C1 segment of cervical spinal cord (tissue), 14 donors: Measurements from ENCODE around the gene NELL1.
"Not testable (repeated sequence)": the region's sequence is repeated elsewhere in the genome, so short reads cannot be mapped to it uniquely, and the experiment has no call there.

Experiments
- DNase-seq, 14 donors: peaks; one replicate each; lab custom pipeline; 2025; lab: John Stamatoyannopoulos, UW

Gene NELL1

DNA sequence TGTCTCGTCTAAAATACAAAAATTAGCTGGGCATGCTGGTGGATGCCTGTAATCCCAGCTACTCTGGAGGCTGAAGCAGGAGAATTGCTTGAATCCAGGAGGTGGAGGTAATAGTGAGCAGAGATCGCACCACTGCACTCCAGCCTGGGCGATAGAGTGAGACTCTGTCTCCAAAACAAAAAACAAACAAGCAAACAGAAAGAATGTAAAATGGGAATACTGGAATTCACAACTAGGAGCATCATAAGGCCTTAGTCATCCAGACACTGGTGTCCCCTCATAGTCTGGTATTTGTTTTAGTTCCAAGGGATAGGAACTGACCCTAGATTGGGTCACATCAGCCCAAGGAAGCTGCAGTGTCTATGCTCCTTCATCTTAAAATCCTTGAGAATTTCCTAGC, 520.8 kb downstream of the NELL1 start:
- DNase-seq = no peak

DNA sequence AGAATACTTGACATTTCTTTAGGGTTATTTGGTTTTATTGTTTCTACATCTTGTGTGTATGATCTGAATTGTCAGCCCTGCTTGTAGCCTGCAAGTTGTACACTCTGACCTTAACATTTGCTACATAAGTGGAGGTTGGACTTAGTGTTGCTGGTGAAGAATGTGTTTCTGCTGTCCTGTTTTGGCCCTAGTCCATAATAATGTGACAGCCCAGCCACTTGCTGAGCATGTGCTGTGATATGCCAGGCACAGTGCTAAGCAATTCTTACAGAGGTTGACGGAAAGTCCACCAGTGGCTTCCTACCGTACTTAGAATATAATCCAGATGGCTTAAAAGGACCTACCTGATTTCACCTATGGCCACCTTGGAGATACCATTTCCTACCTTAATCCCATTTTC, 526.6 kb downstream of the NELL1 start:
- DNase-seq = no peak

DNA sequence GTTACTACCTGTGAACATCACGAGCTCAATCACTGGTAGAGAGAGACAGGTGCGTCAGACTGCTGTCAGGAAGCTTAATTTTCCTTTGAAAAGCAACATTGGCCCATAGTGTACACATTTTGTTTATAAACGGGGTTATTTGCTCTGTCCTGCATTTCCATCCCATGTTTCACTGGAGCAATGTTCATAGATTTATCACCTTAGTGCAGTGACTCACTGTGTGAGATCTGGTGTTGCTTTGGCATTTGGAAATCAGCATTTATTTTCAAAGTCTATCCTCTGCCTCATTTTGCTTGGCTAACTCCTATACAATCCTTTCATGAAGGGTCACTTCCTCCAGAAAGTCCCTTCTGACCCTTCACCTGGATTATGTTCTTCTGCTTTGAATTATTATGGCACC, 529.1 kb downstream of the NELL1 start:
- no peak for DNase-seq

DNA sequence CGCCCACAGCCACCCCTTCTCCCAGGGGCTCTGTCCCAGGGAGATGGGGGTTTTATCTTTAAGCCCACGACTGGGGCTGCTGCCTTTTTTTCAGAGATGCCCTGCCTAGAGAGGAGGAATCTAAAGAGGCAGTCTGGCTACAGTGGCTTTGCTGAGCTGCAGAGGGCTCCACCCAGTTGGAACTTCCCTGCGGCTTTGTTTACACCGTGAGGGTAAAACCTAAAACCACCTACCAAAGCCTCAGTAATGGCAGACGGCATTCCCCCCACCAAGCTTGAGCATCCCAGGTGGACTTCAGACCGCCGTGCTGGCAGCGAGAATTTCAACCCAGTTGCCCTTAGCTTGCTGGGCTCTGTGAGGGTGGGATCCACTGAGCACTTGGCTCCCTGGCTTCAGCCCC, 535.8 kb downstream of the NELL1 start:
- no peak for DNase-seq

DNA sequence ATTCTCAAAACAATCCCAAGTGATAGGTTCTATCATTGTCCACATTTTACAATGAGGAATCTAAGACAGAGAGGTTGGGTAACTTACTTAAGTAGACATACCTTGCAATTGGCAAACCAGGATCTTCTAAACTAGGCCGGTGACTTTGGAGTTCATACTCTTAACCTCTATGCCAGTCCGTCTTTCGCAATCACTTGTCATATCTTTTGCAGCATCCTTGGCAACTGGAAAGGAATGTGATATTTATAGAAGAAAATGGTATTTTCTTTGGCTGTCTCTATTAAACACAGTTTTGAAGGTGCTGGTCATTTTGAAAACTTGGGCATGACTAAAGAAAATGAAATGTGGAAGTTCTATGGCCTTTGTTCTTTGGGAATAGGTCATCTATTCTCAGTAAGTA, 556.5 kb downstream of the NELL1 start:
- DNase-seq = no peak

DNA sequence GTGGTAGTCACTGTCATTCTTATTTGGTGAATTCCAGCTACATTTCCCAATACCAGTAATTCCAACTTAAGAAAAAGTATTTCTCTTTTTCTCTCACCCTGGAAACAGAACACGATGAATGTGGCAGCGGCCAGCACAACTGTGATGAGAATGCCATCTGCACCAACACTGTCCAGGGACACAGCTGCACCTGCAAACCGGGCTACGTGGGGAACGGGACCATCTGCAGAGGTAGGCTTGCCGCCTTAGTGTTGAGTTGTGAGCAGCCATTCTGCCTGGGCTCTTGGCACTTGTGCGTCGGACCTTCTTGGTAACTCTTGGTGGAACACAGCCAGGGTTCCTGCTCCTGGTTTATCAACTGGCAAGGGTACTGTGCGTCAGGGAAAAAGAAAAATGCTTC, 559.8 kb downstream of the NELL1 start:
- no peak for DNase-seq

DNA sequence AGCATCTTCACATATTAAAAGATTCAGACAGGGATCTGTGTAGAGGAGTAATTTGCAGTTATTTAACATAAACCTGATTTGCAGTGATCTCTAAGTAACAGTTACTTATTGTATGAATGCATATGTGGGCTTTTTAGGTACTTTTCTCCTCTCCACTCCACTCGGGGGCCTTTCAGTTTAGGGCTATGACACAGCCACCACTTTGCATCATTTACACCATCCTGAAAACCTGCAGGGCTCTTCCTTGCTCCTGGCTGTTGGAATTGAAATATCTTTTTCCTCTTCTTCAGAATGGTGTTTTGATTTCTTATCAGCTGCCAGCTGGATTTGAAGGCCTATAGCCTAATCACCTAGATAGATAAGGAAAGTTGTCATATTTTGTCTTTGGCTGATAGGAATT, 580.8 kb downstream of the NELL1 start:
- no peak for DNase-seq

DNA sequence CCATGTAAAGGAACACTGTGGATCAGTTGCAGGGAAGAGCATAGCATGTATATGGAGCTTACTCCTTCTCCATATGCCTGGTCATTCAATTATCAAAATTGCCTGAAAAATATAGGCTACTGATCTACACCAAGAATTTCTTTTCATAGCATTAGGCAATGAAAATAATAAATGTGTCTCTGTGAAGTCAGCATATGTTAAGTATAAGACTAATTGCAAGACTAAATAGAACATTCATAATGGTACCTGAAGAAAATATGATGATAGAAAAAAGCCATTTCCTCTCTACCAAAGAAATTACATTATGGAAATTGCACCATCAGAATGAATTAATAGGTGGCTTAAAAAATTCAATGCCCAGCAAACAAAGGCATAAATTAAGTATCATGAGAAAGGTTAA, 584.7 kb downstream of the NELL1 start:
- no peak for DNase-seq

DNA sequence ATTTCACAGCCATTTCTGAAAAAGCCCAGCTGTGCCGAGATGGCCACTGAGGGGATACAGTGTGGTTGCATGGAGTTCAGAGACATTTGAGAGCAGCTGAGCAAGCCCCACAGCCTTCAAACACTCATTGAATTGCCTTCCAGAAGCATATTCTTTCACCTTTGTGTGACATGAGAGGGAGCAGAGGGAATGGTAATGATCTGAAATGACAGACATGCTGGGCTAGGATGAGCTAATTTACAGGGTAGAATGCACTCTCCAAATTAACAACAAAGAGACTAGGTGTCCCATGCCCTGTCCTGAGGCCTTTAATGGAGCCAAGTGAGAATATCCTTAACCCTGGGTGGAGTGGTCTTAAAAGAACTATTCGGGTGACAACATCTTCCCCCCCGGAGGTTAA, 585.4 kb downstream of the NELL1 start:
- DNase-seq = no peak

DNA sequence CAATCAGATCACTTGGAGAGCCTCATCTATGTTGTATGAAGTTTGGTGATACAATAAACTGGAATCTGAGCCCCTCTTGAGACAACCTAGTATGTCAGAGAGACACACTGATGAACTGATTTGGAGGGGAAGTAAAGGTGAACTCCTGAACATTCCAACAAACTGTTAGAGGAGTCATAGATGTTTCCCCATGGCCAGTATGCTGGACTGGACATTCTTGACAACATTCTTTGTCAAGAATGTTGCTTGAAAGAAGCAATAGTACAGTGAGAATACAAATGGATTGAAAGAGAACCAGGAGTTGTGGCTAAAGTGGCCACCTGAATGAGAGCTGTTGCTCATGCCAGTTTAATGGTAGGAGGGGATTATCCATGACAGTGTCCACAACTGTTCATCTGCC, 588.1 kb downstream of the NELL1 start:
- no peak for DNase-seq

DNA sequence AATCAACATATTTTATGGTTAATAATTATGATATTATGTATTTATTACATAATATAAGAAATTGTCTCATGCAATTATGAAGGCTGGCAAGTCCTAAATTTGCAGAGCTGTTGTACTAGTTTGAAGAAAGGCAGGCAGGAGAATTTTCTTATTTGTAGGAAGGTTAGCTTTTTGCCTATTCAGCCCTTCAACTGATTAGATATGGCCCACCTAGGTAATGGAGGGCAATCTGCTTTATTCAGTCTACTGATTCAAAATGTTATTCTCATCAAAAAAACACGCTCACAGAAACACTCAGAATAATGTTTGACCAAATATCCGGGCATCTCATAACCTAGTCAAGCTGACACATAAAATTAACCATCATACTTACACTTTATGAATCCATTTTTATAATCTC, 589.0 kb downstream of the NELL1 start:
- no peak for DNase-seq

DNA sequence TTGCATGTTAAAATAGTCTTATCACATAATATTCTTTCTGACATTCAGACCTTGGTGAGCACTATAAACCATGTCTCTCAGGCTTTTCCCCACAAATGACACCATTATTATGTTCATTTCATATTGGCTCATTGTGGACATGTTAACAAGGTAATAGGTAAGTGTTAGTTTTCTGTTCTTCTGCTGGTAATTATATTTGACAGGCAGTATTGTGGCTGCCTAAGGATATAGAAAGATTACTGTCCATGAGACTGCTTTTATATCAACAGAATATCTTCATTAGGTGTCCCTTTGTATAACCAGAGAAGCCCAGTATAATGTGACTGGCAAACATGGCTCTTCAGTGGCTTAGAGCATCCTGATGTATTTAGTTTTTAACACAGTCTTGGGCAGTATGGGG, 590.7 kb downstream of the NELL1 start:
- no peak for DNase-seq

DNA sequence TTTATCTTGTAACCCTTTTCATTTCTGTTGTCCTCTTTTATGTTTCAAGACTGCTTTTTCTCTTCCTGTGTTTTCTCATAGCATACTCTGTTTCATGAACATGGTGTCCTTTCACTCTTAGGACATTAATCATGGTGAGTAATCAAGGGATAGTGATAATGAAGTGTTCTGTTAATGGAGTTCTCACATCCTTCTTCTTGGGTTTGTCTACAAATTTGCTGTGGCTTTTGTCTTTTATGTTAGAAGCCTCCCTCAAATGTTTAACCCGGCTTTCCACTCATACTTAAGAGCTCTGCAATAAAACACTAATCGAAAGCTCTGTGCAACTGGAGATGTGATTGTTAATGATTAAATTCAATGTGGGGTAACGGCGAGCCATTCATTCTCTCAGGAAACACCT, 593.6 kb downstream of the NELL1 start:
- DNase-seq = no peak

DNA sequence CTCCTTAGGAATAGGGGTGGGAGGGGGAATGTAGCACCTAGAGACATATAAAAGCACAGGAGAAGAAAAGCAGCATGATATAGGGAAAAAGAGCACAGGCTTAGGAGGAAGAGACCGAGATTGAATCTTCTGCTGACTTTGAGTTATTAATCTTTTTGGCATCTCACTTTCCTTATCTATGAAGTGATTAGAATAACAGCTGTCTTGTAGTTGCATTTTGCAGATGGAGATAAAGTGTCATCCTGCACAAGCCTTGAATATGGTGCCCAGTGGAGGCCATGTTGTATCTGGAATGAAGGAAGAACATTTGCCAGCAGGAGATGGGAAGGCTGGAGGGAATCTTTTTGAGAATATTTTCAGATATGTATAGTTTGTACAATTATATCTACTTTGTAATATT, 594.7 kb downstream of the NELL1 start:
- DNase-seq = no peak

DNA sequence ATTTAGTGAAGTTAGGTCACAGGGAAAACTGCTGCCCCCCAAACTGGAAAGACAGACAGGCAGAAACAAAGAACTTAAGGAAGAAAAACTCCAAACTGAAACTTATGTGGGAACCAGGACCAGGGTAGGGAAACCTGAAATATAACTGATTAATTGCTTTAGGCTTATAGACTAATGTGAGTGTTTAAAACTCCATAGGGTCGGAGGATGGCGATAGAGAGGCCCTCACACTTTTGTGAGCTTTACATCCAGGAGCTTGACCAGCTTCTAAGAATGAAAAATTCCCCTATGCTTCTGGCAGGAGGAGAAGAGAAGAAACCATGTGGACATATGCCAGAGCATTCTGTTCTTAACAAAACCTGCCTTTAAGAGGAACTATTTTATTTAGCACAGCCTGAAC, 598.6 kb downstream of the NELL1 start:
- DNase-seq = no peak

DNA sequence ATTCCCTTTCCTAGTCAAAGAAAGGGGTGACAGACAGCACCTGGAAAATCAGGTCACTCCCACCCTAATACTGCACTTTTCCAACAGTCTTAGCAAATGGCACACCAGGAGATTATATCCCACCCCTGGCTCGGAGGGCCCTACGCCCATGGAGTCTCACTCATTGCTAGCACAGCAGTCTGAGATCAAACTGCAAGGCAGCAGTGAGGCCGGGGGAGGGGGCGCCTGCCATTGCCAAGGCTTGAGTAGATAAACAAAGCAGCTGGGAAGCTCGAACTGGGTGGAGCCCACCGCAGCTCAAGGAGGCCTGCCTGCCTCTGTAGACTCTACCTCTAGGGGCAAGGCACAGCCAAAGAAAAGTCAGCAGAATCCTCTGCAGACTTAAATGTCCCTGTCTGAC, 602.8 kb downstream of the NELL1 start:
- not testable (repeated sequence) for DNase-seq

DNA sequence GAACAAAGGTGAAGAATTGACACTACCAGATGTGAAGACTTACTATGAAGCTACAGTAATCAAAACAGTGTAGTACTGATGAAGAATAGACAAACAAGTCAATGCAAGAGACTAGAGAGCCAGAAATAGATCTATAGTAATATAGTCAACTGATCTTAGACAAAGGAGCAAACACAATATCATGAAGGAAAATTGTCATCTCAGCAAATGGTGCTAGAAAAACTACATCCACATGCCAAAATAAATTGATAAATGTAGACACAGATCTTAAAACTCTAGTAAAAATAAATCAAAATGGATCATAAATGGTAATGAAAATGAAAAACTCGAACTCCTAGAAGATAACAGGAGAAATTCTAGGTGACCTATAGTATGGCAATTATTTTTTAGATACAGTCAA, 609.5 kb downstream of the NELL1 start:
- DNase-seq = no peak

DNA sequence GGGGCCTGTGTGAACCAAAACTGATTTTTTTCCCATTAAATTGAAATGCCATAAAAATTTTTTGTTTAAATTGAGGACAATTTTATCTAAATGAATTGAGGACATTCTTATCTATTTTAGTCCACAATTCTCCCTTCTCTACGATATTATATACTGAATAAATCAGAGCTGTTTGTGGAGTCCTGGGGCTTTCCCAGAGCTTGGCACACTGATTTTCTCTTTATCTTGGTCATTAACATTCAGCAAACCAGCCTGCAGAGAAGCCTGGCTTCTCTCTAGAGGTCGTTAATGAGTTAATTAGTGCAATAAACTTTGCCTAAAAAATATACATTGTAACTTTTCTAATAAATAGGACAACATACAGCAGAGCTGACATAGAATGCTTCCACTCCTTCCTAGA, 615.7 kb downstream of the NELL1 start:
- DNase-seq = no peak

DNA sequence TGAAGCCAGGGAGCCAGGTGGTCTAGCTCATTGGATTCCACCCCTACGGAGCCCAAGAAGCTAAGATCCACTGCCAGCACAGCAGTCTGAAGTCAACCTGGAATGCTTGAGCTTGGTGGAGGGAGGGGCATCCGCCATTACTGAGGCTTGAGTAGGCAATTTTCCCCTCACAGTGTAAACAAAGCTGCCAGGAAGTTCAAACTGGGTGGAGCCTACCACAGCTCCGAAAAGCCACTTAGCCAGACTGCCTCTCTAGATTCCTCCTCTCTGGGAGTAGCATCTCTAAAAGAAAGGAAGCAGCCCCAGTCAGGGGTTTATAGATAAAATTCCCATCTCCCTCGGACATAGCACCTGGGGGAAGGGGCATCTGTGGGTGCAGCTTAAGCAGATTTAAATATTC, 620.3 kb downstream of the NELL1 start:
- DNase-seq = no peak

DNA sequence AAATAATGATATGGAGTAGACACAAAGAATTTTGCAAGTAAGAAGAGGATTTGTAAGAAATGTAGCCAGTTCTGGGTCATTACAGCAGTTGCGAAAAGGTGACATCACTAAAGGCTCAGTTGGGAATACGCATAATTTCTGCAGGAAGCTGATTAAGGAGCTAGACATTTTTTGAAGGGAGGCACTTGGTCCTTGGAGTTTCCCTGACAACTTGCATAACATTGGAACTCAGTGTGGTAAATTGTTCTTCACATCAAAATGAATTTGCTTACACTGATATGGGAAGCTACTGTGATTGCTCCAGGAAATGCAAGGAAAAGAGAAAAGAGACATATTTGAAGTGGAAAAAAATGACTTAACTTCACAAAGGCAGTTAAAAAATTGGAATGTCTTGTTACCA, 626.1 kb downstream of the NELL1 start:
- no peak for DNase-seq

DNA sequence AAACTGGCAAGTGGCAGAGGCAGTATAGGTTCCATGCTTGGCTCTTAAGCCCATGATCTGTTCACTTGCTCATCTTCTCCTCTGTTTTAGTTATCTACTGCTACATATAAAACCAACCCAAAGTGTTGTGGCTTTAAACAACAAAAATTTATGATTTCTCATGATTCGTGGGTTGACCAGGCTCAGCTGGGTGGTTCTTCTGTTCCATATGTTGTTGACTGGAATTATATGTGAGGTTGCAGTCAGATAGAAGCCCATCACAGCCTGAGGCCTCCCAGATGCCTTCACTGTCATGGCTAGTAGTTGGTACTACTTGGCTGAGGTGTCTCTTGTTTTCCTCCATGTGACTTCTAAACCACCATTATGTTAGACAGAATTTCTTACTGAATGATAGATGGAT, 632.6 kb downstream of the NELL1 start:
- DNase-seq = no peak

DNA sequence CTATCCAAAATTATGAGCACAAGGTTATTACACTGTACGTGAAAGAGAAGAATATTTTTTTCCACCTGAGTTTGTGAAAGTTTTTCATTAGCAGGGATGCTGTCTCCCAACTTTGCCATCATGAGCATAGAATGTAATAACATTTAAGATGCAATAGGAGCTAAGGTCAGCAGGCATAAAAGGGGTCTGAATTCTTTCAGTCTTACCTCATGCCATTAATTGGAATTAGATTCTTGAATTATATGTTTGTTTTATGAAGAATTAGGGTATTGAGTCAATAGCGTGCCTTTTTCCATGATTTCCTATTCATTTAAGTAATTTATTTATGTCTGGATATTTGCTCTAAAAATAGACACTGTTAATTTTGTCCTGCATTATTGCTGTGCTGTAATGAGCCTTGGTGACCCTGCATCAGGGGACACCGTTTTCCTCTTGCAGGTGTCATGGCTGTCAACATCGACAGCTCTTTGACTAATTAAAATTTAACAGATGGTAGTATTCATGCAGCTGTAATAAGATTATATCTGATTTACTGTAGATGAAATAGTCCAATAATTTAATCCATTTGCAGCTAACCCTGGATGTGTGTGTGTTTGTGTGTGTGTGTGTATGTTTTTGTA, 637.5 kb downstream of the NELL1 start:
- DNase-seq = no peak

DNA sequence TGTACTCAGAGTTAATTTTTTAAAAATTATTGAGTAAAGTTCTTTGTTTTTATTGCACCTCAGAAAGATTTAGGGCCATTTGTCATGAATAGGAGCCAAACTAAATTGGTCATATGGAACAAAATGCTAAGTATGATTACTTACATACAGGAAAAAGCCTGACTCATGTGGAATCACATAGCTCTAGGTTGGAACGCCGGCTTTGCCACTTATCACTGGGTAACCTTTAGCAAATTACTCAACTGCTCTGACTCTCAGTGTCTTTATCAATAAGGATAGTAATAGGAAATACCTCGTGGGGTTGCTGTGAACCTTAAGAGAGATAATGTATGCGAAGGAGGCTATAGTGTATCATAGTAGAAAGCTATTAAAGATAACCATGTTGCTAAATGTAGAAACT, 638.5 kb downstream of the NELL1 start:
- no peak for DNase-seq

DNA sequence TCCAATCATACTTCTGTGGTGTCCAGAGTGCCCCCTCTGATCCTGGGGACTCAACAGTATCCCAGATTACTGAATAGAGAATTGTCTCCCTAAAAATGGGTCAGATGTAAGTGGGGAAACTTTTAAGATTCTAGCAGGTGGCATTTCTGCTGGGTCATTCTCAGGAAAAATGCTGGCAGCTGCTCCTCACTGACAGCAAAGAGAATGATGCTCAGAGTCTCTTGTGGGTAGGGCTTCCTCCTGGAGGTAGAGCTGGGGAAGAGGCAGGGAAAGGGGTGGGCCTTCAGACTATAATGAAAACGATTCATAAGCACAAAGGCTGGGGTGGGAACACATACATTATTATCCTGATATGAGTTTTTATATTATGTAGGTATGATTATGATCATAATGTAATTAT, 647.2 kb downstream of the NELL1 start:
- no peak for DNase-seq

DNA sequence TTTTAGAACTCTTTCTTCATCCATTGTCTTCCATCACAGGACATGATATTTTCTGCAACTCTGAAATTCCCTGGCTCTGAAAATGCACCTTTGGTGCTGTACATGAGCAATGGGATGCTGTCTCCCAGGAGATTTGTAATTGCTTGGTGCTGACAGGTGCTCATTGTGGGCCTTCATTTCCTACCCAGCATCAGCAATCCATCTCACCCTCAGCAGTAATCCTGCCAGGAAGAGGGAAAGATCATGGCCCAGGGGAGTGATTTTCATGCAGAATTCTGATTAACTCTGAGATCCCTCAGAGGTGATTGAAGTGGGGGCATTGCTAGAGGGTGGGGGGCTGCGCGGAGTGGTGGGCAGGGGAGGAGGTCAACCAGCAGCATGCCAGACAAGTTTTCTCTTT, 651.7 kb downstream of the NELL1 start:
- no peak for DNase-seq
